GM18868 (cell line): ENCODE results near the gene SCNN1A.

ENCODE experiments used
- ATAC-seq: cut with Tn5 transposase; IDR thresholded peaks from one replicate; pipeline ENCODE4 v1.9.1; 2021; ENCODE audit warnings: mild to moderate bottlenecking, moderate library complexity; ENCODE audit not compliant: unreplicated experiment

SCNN1A gene

GRCh38 chr12:6301721-6302120 is 73.6 kb downstream of the SCNN1A start:
- ATAC-seq: no peak

- ATAC-seq: no peak
Observed at GRCh38 chr12:6297170-6297569, 78.2 kb downstream of the SCNN1A start.
